GM18519 (cell line): ENCODE results near the gene ZNF546.
"Not testable (repeated sequence)": the region's sequence is repeated elsewhere in the genome, so short reads cannot be mapped to it uniquely, and the experiment has no call there.

ENCODE experiments used
- ATAC-seq: cut with Tn5 transposase; IDR thresholded peaks from one replicate; pipeline ENCODE4 v1.9.1; 2021; ENCODE audit warnings: mild to moderate bottlenecking, moderate library complexity; ENCODE audit not compliant: unreplicated experiment, low FRiP score

The ZNF546 gene

GRCh38 chr19:39996811-39997637, at the start of gene ZNF546:
TSS of gene ZNF546 (plus strand) at chr19:39997060. CDS start at chr19:39998327, 1,267 bp downstream.
- no peak for ATAC-seq

GRCh38 chr19:39949026-39949747, 47.7 kb upstream of the ZNF546 start:
- ATAC-seq: no peak

GRCh38 chr19:39951065-39951650, 45.7 kb upstream of the ZNF546 start:
- ATAC-seq: no peak

GRCh38 chr19:39951686-39952085, 45.2 kb upstream of the ZNF546 start:
- no peak for ATAC-seq

GRCh38 chr19:39953915-39954314, 42.9 kb upstream of the ZNF546 start:
- no peak for ATAC-seq

GRCh38 chr19:39957886-39958285, 39.0 kb upstream of the ZNF546 start:
- ATAC-seq: not testable (repeated sequence)

GRCh38 chr19:39958942-39959341, 37.9 kb upstream of the ZNF546 start:
- not testable (repeated sequence) for ATAC-seq

- not testable (repeated sequence) for ATAC-seq
Observed at GRCh38 chr19:39959407-39959806, 37.5 kb upstream of the ZNF546 start.

GRCh38 chr19:39963898-39964297, 33.0 kb upstream of the ZNF546 start:
- ATAC-seq: no peak

GRCh38 chr19:39966617-39967016, 30.2 kb upstream of the ZNF546 start:
- ATAC-seq: no peak

- no peak for ATAC-seq
Observed at GRCh38 chr19:39967561-39967960, 29.3 kb upstream of the ZNF546 start.

- ATAC-seq: no peak
Observed at GRCh38 chr19:39968789-39969188, 28.1 kb upstream of the ZNF546 start.

GRCh38 chr19:39969266-39969665, 27.6 kb upstream of the ZNF546 start:
- ATAC-seq: no peak

- no peak for ATAC-seq
Observed at GRCh38 chr19:39969681-39970424, 27.0 kb upstream of the ZNF546 start.

GRCh38 chr19:39970425-39970674, 26.5 kb upstream of the ZNF546 start:
- peak; percentile 2 for ATAC-seq

- peak; percentile 82 for ATAC-seq
Observed at GRCh38 chr19:39970675-39971379, 26.0 kb upstream of the ZNF546 start, which contains the start of gene PSMC4. TSS of gene PSMC4 (plus strand) at chr19:39971165. CDS start at chr19:39971203, 38 bp downstream.

GRCh38 chr19:39971380-39972035, 25.4 kb upstream of the ZNF546 start:
- no peak for ATAC-seq

- no peak for ATAC-seq
Observed at GRCh38 chr19:39974377-39975155, 22.3 kb upstream of the ZNF546 start.

- no peak for ATAC-seq
Observed at GRCh38 chr19:39982883-39983282, 14.0 kb upstream of the ZNF546 start.
